Smooth muscle cell (in vitro differentiated cells): Measurements from ENCODE around the gene TPM3. TPM values are rescaled to one million over a fixed set of nuclear protein-coding genes. Genes with fewer than 3 reads are reported as not detected.
A peak's percentile ranks its signal among the peaks of the same experiment; 100 is the strongest.

ENCODE experiments used
- DNase-seq: peaks from one replicate; lab custom pipeline; 2025; ENCODE audit not compliant: unreplicated experiment; lab: John Stamatoyannopoulos, UW
- H2AFZ ChIP-seq: fragments of 200-600 bp; sonication (generic); 2 replicates; pipeline ENCODE4 v1.6.0; 2016; ENCODE audit warnings: antibody characterized with exemption, low read depth, mild to moderate bottlenecking
- H3F3A ChIP-seq: fragments of 200-600 bp; sonication (generic); 2 replicates; pipeline ENCODE4 v1.6.0; 2017; ENCODE audit warnings: antibody characterized with exemption, low read depth
- H3K27ac ChIP-seq: fragments of 200-600 bp; sonication (generic); 2 replicates; pipeline ENCODE4 v1.5.1; 2016; ENCODE audit warnings: low read depth, mild to moderate bottlenecking
- H3K27me3 ChIP-seq: fragments of 200-600 bp; sonication (generic); 2 replicates; pipeline ENCODE4 v1.6.1; 2016; ENCODE audit warnings: low read depth, mild to moderate bottlenecking
- H3K36me3 ChIP-seq: fragments of 200-600 bp; sonication (generic); 2 replicates; pipeline ENCODE4 v1.5.1; 2016; ENCODE audit warnings: low read depth
- H3K4me1 ChIP-seq: fragments of 200-600 bp; sonication (generic); 2 replicates; pipeline ENCODE4 v1.5.1; 2016; ENCODE audit warnings: low read depth
- H3K4me2 ChIP-seq: fragments of 200-600 bp; sonication (generic); 2 replicates; pipeline ENCODE4 v1.6.0; 2016; ENCODE audit warnings: mild to moderate bottlenecking
- H3K4me3 ChIP-seq: fragments of 200-600 bp; sonication (generic); 2 replicates; pipeline ENCODE4 v1.5.1; 2016; ENCODE audit warnings: mild to moderate bottlenecking
- H3K79me2 ChIP-seq: fragments of 200-600 bp; sonication (generic); 2 replicates; pipeline ENCODE4 v1.6.0; 2016; ENCODE audit warnings: low read depth, mild to moderate bottlenecking
- H3K9ac ChIP-seq: fragments of 200-600 bp; sonication (generic); 2 replicates; pipeline ENCODE4 v1.6.0; 2016; ENCODE audit warnings: low read depth
- H3K9me3 ChIP-seq: fragments of 200-600 bp; sonication (generic); replicated peaks from 2 replicates; pipeline ENCODE4 v1.5.1; 2016; ENCODE audit warnings: low read depth
- H4K20me1 ChIP-seq: fragments of 200-600 bp; sonication (generic); 2 replicates; pipeline ENCODE4 v1.6.0; 2016; ENCODE audit warnings: low read depth
- CTCF ChIP-seq: fragments of 200-600 bp; sonication (generic); IDR thresholded peaks from 2 replicates; pipeline ENCODE4 v1.5.1; 2017; ENCODE audit warnings: borderline replicate concordance, mild to moderate bottlenecking, antibody characterized with exemption; ENCODE audit not compliant: insufficient read depth, poor library complexity, severe bottlenecking
- WGBS: methylation state at CpG from one replicate; pipeline ENCODE4 v1.1.7; 2016; ENCODE audit warnings: low lambda C conversion rate; 5-methylcytosine and 5-hydroxymethylcytosine counted together
- polyA plus RNA-seq: library from polyadenylated mRNA; unstranded; fragments of >200 nt; fragmentation: Nextera tagmentation; extraction: Ambion mirVana; gene quantifications from 2 replicates; pipeline ENCODE4 v1.2.1, GENCODE V29; 2016
- total RNA-seq: library from RNA; depleted of rRNA; stranded (reverse); fragments of >200 nt; gene quantifications from 2 replicates; pipeline ENCODE4 v1.2.3, GENCODE V29; 2014

Gene TPM3
- total and polyA plus RNA-seq, 2 experiments from 2014 or later: 384 to 436 TPM

GRCh38 chr1:154221278-154222001 lies 29.5 kb upstream of the TPM3 start:
- H3F3A ChIP-seq: no peaks in the 10 kb centered on the region
- peaks cover 9% of the 10 kb centered on the region for H3K36me3 ChIP-seq
- H4K20me1 ChIP-seq: peaks cover 55% of the 10 kb centered on the region
- H3K9me3 ChIP-seq: no peaks in the 10 kb centered on the region
- H2AFZ ChIP-seq: no peak overlapping the region
- peak; percentile 43 for DNase-seq
- WGBS: under 1% methylated on average over 10 of the region's 28 CpGs
- no peak for TF ChIP-seq CTCF
- H3K9ac ChIP-seq: peak overlapping the region; percentile 99
- peak overlapping the region; percentile 98 for H3K4me2 ChIP-seq
- H3K27ac ChIP-seq: peak overlapping the region; percentile 99
- H3K79me2 ChIP-seq: peaks cover 94% of the 10 kb centered on the region
- H3K4me1 ChIP-seq: peaks cover 28% of the 10 kb centered on the region
- H3K27me3 ChIP-seq: no peaks in the 10 kb centered on the region
- H3K4me3 ChIP-seq: peak overlapping the region; percentile 95

GRCh38 chr1:154220970-154221277 lies 29.0 kb upstream of the TPM3 start:
- Histone ChIP-seq H2AFZ (no peak overlapping the region), H3K9ac (peak overlapping the region; percentile 99), H3K36me3 (peaks cover 4% of the 10 kb centered on the region), H3K27ac (peak overlapping the region; percentile 99), H3K79me2 (peaks cover 94% of the 10 kb centered on the region), H3F3A (no peaks in the 10 kb centered on the region), H3K27me3 (no peaks in the 10 kb centered on the region), H3K4me2 (peak overlapping the region; percentile 98), H3K4me3 (peak overlapping the region; percentile 95), H4K20me1 (peaks cover 50% of the 10 kb centered on the region), H3K9me3 (no peaks in the 10 kb centered on the region), H3K4me1 (peaks cover 28% of the 10 kb centered on the region)
- WGBS: 1% methylated on average over 11 of the region's 33 CpGs
- no peak for TF ChIP-seq CTCF
- DNase-seq: no peak

- no peak for TF ChIP-seq CTCF
- H3K9me3 ChIP-seq: no peaks in the 10 kb centered on the region
- peaks cover 88% of the 10 kb centered on the region for H3K79me2 ChIP-seq
- DNase-seq: peak; percentile 90
- no peaks in the 10 kb centered on the region for H3K27me3 ChIP-seq
- peak within 1 kb of the TSS; percentile 98 for H3K4me2 ChIP-seq
- no peaks in the 10 kb centered on the region for H3F3A ChIP-seq
- peak within 1 kb of the TSS; percentile 99 for H3K9ac ChIP-seq
- peak within 1 kb of the TSS; percentile 73 for H2AFZ ChIP-seq
- H4K20me1 ChIP-seq: peaks cover 44% of the 10 kb centered on the region
- no peaks in the 10 kb centered on the region for H3K36me3 ChIP-seq
- H3K4me1 ChIP-seq: peaks cover 28% of the 10 kb centered on the region
- WGBS: under 1% methylated on average over 62 of the region's 73 CpGs
- peak within 1 kb of the TSS; percentile 99 for H3K27ac ChIP-seq
- H3K4me3 ChIP-seq: peak within 1 kb of the TSS; percentile 95
These were observed 28.4 kb upstream of the TPM3 start, which contains the start of gene UBAP2L for GRCh38 chr1:154220071-154220969. Gene UBAP2L, plus strand, starts transcription at chr1:154220955. Its CDS starts 4,169 bp downstream, at chr1:154225124.
